GM18861 (cell line): ENCODE measurements around the gene IL5RA.

ENCODE experiments used
- ATAC-seq: cut with Tn5 transposase; IDR thresholded peaks from one replicate; pipeline ENCODE4 v1.9.1; 2021; ENCODE audit not compliant: unreplicated experiment

Gene IL5RA, protein sequence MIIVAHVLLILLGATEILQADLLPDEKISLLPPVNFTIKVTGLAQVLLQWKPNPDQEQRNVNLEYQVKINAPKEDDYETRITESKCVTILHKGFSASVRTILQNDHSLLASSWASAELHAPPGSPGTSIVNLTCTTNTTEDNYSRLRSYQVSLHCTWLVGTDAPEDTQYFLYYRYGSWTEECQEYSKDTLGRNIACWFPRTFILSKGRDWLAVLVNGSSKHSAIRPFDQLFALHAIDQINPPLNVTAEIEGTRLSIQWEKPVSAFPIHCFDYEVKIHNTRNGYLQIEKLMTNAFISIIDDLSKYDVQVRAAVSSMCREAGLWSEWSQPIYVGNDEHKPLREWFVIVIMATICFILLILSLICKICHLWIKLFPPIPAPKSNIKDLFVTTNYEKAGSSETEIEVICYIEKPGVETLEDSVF

DNA sequence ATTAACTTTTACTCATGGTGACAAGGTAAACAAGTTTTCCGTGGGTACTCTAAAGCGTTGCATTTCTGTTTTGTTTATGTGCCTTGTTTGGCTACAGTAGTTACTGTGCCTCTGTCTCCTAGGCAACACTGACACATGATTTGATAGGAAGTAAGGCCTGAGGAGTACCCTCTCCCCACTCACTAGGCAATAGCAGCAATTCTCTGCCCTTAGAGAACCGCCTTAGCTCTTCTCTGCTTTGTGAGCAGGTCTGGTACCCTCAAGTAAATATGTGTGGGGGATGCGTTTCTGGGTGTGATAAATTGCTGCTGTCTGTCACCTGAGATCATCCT, at the start of gene IL5RA:
IL5RA (minus strand) TSS at position 76 of the 332 bp plus-strand sequence. CDS start 5,390 bp downstream, outside the sequence.
- ATAC-seq = peak; percentile 40

DNA sequence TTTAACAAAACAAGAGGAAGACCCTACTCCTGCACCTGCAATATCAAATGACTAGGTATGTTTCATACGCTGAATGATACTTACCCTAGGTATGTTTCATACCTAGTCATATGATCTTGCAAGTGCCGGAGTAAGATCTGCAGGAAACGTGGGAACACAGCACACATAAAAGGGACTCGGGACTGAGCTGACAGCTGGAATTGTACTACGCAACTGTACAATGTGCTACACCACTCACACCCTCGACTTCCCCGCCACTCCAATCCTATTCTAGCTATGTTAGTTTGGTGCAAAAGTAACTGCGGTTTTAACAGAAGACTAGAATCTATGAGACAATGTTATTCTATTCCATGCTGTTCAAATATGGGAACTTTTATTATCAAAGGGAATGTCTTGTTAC, 47.3 kb upstream of the IL5RA start:
- no peak for ATAC-seq

DNA sequence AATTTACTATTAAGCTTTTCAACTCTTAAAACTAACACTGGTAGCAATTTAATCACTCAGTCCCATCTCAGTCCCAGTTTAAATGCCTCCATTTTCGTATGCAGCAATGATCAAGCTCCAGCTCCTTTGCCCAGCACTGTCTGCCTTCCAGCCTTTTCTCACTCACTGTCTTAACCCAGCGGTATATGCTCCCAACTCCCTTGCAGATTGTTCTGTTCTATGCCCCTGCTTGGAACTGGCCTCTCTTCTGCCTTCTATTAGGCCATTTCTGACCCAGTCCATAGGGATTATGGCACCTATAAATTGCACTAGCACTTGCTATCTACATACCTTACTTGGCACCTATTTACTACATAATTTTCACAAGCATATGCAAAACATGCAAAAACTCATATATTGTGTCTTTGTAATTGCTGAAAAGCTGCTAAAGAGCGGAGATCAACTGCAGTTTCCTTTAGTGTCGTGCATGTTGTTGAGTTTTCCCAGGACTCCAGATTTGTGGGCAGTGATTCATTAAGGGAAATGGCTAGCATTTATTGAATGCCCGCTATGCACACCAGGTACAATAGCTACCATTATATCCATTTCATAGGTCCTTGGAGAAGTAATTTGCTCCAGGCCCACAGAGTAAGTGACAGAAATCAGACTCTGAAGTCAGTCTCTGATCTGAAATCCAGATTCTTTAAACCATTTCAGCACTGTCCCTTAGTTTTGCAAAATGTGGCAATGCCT, 44.9 kb upstream of the IL5RA start:
- ATAC-seq = no peak

DNA sequence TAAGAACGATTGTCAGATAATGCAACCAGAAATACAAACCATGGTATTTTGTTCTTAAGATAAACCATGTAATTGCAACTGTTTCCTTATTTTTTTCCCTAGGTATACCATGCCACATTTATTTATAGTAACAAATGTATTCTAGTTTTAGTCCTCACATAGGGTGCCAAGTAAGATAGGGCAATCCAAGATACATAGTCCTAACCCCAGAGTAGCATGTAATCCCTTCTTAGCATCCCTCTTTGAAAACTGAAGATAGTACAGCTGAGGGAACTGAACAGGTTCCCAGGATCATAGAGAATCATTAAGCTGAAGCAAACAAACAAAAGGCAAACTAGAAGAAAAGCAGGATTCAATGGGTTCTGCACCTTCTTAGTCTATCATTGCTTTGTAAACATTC, 41.3 kb upstream of the IL5RA start:
- no peak for ATAC-seq

DNA sequence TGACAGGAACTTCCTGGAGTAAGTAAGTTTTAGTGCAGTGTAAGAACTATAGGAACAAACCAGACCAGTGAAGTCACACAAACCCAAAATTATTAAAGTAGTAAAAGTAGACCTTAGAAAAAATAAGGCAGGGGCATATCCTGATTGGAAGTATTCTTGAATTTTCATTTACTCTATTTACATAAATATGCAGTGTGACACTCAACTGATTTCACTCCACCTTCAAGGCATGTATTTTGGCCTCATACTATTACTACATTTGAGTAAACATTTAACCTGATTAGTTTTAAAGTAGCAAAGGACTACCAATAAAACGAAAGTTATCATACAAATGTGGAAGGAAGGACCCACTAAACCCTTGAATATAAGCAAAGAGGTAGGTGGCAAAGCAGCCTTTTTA, 39.4 kb upstream of the IL5RA start:
- ATAC-seq = no peak

DNA sequence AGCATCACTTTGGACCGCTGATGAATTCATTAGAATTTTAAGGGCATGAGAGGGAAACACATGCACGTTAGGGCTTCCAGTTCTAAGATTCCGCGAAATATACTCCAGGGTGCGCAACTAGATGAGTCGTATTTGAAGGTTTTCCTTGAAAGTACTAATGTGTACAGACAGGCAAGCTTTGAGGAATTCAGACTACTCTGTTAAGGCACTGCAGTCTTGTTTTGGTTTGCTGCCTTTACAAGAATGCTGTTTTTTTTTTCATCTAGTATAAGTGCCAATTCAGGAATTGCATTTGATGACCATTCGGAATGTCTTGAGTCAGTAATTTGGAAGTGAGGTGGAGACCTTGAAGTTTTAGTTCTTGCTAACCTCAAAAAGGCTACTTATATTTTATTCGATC, 35.7 kb upstream of the IL5RA start:
- ATAC-seq = no peak

DNA sequence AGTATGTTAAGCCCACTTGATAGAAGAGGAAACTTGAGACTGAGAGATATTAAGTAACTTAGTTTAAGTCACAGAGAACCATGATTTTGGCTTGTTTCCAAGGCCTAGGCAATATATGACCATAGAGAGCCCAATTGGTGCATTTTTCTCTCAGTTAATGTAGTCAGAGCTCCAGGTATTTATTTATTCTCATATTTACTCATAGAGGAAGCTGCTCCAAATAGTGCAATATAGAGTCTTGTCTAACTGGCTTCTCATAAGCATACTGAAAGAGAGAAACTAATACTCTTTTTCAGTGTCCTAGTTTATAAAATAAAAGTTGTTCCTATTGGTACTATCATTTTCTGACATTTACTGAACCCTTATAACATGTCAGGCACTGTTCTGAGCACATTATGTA, 31.8 kb upstream of the IL5RA start:
- no peak for ATAC-seq

DNA sequence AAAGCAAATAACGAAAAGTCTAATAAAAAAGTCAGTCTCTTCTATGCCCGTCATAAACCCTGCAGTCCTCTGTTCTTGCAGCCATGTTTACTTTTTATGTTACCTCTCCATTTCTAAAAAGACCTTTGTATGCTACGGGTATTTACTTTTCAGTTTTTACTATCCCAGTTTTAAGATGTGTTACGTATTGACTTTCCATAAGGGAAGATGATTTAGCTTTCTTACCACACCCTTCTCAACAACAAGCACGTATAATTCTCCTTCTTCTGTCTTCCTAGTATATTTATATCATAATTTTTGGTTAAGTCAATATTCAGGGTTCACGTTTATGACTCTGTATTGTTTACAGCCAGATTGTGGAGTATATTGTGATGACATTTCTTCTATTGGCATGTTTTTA, 27.4 kb upstream of the IL5RA start:
- ATAC-seq = no peak

DNA sequence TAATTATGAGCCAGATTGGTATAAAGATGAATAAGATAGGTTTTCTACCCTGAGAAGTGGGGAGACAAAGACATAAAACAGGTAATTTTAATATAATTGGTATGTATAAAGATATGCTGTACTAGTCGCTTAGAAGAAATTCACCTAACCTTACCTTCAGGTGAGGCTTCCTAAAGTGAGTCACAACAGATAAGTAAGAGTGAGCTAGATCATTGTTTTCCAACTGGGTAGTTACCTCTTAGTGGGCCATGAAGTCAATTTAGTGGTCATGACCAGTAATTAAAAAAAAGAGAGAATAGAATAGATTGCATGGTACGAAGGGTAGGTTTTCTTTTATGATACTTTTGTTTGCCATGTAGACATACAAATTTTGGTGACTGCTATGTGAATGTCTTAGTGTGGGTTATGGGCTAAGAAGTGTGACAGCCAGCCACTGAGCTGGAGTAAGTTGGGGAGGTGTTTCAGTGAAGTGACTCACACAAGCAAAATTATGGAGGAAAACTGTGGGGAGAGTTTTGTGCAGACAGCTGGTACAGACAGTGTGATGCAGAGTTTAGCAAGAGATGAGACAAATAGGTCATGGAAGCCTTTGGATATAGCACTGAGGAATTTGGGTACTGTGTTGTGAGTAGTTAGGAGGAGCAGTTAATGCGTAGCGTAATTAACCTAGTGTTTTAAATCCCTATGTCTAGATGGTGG, 24.7 kb upstream of the IL5RA start:
- no peak for ATAC-seq

DNA sequence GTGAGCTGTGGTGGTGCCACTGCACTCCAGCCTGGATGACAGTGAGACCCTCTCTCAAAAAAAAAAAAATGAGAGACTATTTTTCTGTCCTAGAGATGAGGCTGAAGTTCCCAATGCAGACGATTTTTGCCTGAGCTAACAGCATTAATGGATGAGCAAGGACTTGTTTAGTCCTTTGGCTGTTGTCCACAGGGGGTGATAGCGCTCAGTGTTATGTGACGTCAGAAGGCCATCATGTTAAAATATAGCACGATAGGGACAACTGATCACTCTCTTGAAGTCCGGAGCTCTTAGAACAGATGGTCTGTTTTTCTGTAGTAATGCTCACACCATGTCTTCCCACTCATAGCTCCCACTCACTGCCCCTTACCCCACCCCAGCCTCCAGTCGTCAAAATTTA, 23.3 kb upstream of the IL5RA start:
- no peak for ATAC-seq

DNA sequence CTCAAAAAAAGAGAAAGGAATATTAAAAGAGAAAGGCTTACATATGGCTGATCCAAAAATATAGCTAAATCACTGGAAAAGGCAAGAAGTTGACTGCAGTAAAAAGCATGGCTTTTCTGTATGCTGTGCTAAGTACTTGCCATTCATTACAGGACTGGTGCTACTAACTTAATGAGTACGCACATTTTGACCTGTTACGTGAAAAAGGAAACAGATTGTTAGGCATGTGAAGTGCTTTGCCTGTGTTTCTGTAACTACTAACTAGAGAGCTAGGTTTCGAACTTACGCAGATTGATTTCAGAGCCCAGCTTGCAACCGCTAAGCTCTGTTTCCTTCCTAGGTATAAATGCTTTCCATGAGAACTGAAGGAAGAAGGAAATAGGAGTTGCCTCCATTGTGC, 19.4 kb upstream of the IL5RA start:
- ATAC-seq = no peak

DNA sequence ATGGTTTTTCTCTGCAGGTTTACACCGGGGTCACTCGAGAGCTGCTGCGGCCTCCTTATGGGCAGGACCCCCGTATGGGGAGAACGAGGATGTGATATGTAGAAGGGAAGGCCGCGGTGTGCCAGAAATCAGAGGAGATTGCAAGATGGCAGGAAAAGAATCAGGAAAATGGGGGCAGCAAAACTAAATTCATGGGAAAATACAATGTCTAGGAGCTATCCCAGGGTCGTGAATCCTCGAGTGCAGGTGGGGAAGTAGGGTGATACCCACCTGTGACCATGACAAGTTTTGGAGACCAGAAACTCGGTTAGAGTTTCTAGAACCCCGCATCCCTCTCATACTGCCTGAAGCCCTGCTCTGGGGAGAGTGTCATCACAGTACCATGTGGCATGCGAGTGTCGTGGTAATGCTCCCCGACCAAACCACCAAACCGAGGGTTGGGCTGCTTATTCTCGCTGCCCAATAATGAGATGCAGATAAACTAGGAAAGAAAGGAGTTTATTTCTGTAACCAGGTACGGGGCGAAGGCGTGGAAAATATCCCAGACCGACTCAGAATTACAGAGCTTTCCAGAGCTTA, 17.3 kb upstream of the IL5RA start:
- no peak for ATAC-seq

DNA sequence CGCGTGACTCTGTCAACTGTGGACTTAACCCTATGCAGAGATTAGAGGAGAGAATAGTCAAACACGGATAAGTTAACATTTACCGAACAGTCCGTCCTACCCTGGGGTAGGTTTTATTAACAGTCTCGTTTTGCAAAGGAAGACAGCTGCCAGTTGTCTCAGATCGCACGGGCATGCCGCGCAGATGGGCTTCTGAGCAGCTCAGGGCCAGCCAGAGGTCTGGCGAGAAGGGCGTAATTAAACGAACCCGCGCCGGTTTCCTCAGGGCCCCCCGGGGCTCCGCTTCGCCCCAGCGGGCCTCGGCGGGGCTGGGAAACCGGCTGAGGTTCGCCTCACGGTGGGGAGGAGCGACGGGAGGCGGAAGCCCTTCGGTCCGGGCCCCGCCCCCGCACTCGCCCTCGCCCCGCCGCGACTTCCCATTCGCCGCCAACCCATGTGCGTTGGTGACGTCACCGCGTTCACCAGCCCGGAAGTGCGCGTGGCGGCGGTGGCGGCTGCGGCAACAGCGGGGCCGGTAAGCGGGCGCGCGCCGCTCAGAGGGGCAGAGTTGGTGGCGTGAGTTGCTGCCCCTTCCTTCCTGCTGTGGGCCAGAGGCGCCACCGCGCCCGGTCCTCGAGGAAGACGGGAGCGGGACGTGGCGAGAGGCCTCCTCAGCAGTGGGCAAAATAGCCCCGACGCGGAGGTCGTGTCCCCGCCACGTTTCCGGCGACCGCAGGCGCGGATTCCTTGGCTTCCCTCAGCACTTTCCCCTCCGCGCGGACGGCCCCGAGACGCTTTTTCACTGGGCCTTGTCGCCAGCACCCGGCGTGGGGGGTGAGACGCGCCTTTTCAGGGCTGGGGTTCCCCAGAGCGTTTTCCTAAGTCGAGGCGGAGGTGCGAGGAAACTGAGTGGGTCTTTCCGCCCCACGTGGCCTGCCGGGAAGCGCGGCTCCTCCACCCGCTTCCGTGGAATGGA, 16.6 kb upstream of the IL5RA start, which contains the start of gene TRNT1:
TRNT1 (plus strand) TSS at position 464 of the 955 bp plus-strand sequence. CDS start 2,101 bp downstream, outside the sequence.
- peak; percentile 89 for ATAC-seq

DNA sequence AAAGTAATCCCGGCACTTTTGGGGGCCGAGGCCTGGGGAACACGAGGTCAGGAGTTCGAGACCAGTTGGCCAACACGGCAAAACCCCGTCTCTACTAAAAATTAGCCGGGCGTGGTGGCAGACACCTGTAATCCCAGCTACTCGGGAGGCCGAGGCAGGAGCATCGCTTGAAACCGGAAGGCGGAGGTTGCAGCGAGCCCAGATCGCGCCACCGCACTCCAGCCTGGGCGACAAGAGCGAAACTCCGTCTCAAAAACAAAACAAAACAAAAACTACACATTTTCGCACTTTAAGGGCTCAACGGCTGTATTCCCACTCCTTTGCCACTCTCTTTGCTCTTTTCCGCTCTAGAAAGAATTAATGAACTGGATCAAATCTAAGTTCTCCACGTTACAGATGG, 15.8 kb upstream of the IL5RA start:
- no peak for ATAC-seq

DNA sequence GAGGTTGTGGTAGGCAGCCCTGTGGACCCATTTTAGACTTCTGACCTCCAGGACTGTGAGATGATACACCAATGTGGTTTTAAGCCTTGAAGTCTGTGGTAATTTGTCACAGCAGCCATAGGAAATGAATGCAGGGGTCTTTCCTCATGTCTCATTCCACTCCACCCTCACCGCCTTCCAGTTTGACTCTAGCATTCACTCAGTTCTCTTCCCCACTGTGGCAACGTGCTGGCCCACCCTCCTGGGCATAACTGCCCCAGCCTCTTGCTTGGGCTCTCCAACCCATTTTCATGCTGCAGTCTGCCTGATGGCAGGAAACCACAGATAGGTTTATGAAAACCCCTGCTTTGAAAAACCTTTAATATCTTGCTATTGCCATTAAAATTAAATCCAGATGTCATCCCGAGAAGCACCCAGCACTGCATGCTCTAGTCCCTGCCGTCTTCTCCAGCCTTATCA, 9.2 kb upstream of the IL5RA start:
- no peak for ATAC-seq

DNA sequence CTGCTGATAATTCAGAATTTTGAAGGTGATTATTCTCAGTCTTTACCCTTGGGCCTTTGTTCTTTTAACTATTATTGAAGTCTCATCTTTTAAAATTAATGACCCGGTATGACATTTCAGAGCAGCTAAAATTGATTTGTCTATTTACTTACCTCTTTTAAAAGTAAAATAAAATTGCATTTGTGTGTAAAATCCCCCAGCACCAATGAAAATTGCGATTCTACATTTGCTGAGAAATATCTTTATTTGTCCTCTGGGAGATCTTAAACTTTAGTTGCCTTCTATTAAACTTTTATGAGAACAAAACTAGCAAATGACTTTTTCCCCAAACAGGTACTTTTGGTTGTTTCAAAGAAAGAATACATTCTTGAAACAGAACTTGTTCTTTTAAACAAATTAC, 7.5 kb upstream of the IL5RA start:
- ATAC-seq = no peak

DNA sequence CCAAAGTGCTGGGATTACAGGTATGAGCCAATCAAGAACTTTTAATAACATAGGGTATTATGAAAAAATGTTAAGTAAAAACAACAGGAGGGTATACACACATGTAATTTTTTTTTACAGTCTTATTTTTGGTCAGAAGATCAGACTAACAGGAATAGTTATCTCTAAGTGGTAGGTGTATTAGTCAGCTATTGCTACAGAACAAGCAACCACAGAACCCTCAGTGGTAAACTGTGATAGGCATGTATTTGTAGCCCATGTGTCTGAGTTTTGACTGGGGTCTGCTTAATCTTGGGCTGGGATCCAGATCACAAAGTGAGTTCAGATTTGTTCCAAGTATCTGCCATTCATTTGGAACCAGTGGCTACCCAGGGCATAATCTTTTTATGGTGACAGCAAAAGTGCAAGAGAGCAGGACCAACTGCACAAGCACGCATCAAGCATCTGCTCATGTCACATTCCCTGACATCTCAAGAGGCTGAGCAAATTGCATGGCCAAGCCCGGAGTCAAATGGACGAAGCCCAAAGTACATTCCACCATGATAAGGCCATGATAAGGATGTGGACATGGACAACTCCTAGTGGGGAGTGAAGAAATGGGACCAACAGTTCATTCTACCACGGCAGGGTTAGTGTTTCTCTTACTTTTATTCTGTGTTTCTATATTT, 3.0 kb upstream of the IL5RA start:
- no peak for ATAC-seq

DNA sequence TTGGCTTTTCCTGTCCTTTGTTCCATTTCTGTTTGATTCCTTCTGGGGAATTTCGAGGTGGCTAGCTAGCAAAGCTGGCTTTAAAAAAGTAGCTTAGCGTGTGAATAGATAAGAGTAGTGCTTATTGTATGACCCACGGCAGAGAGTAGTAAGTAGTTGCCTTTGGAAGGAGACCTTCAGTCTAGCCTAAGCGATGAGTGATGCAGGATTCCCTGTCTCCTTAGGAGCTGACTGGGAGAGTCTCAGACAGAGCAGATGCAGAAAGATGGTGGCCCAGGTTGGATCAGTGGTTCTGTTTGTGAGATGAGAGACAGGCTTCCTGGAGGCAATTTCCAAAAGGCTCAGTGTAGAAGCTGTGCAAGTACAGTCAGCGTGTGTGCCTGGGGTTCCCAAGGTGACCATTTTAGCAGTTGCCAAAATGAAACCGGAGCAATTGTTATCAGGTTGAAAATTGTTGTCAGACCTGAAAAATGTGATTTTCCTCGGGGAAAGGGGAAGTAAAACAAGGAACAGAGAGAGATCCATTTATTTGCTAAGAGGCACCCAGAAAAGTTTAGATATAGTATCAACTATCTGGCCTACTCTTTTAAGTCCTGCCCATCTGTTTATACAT, 681 bp upstream of the IL5RA start:
- ATAC-seq = no peak
